ENCODE measurements around the gene TUBD1. TPM values are rescaled to one million over a fixed set of nuclear protein-coding genes. Genes with fewer than 3 reads are reported as not detected.

Gene TUBD1
- total and polyA plus RNA-seq, 2 of the 13 experiments (the other 11 are each of a cell fraction or from before 2014, with no cell fraction given) = 18.2 to 25.9 TPM

DNA sequence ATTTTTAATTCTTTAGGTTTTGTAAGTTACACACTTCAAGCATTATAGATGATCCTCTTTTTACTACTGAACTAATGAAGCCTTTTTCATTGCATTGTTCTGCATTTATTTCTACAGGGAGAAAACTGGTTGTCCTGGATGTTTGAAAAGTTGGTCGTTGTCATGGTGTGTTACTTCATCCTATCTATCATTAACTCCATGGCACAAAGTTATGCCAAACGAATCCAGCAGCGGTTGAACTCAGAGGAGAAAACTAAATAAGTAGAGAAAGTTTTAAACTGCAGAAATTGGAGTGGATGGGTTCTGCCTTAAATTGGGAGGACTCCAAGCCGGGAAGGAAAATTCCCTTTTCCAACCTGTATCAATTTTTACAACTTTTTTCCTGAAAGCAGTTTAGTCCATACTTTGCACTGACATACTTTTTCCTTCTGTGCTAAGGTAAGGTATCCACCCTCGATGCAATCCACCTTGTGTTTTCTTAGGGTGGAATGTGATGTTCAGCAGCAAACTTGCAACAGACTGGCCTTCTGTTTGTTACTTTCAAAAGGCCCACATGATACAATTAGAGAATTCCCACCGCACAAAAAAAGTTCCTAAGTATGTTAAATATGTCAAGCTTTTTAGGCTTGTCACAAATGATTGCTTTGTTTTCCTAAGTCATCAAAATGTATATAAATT, 53.0 kb downstream of the TUBD1 start (continued):
- no peak for TF ChIP-seq CHD4 (IDR thresholded peaks at IDR 0.05; ENCODE audit: borderline replicate concordance, low read length)
- TF ChIP-seq HMG20B (CRISPR knock-in tag; conservative IDR thresholded peaks at IDR 0.05) = no peak
- TF ChIP-seq ZNF644 (CRISPR knock-in tag; IDR thresholded peaks at IDR 0.05; ENCODE audit: low read depth) = no peak
- TF ChIP-seq RFX3 (CRISPR knock-in tag; IDR thresholded peaks at IDR 0.05) = no peak
- TF ChIP-seq, protein P1, sequence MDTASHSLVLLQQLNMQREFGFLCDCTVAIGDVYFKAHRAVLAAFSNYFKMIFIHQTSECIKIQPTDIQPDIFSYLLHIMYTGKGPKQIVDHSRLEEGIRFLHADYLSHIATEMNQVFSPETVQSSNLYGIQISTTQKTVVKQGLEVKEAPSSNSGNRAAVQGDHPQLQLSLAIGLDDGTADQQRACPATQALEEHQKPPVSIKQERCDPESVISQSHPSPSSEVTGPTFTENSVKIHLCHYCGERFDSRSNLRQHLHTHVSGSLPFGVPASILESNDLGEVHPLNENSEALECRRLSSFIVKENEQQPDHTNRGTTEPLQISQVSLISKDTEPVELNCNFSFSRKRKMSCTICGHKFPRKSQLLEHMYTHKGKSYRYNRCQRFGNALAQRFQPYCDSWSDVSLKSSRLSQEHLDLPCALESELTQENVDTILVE (CRISPR knock-in tag; IDR thresholded peaks at IDR 0.05) = peak; percentile 1; the same call in 1 of the 2 replicates
- TF ChIP-seq ZBTB21 (CRISPR knock-in tag; IDR thresholded peaks at IDR 0.05) = 0 out of 2 replicates have a peak, but pooled peaks have one; percentile 14
- TF ChIP-seq ZNF724P (CRISPR knock-in tag; IDR thresholded peaks at IDR 0.05; ENCODE audit: borderline replicate concordance) = no peak
- TF ChIP-seq HIVEP1 (CRISPR knock-in tag; IDR thresholded peaks at IDR 0.05) = no peak
- TF ChIP-seq MED1 (CRISPR knock-in tag; IDR thresholded peaks at IDR 0.05) = no peak; the same call in 1 of the 2 replicates
- TF ChIP-seq ZNF556 (CRISPR knock-in tag; IDR thresholded peaks at IDR 0.05; ENCODE audit: borderline replicate concordance) = no peak
- no peak for TF ChIP-seq SYNCRIP (IDR thresholded peaks at IDR 0.05; ENCODE audit: insufficient read depth, low read depth, low read length)
- TF ChIP-seq GATA4 (IDR thresholded peaks at IDR 0.05; ENCODE audit: borderline replicate concordance, low read depth) = no peak
- TF ChIP-seq ZNF709 (CRISPR knock-in tag; IDR thresholded peaks at IDR 0.05) = no peak
- no peak for TF ChIP-seq CBX2 (IDR thresholded peaks at IDR 0.05; ENCODE audit: low read depth, low read length)
- no peak for TF ChIP-seq CBX2 (CRISPR knock-in tag; IDR thresholded peaks at IDR 0.05; ENCODE audit: low read depth)
- TF ChIP-seq, protein P2, sequence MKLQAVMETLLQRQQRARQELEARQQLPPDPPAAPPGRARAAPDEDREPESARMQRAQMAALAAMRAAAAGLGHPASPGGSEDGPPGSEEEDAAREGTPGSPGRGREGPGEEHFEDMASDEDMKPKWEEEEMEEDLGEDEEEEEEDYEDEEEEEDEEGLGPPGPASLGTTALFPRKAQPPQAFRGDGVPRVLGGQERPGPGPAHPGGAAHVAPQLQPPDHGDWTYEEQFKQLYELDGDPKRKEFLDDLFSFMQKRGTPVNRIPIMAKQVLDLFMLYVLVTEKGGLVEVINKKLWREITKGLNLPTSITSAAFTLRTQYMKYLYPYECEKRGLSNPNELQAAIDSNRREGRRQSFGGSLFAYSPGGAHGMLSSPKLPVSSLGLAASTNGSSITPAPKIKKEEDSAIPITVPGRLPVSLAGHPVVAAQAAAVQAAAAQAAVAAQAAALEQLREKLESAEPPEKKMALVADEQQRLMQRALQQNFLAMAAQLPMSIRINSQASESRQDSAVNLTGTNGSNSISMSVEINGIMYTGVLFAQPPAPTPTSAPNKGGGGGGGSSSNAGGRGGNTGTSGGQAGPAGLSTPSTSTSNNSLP (IDR thresholded peaks at IDR 0.05; ENCODE audit: low read depth, low read length) = no peak
- TF ChIP-seq, protein P3, sequence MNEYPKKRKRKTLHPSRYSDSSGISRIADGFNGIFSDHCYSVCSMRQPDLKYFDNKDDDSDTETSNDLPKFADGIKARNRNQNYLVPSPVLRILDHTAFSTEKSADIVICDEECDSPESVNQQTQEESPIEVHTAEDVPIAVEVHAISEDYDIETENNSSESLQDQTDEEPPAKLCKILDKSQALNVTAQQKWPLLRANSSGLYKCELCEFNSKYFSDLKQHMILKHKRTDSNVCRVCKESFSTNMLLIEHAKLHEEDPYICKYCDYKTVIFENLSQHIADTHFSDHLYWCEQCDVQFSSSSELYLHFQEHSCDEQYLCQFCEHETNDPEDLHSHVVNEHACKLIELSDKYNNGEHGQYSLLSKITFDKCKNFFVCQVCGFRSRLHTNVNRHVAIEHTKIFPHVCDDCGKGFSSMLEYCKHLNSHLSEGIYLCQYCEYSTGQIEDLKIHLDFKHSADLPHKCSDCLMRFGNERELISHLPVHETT (CRISPR knock-in tag; conservative IDR thresholded peaks at IDR 0.05) = no peak
- no peak for TF ChIP-seq FOXM1 (CRISPR knock-in tag; IDR thresholded peaks at IDR 0.05)
- TF ChIP-seq ZNF652 (CRISPR knock-in tag; IDR thresholded peaks at IDR 0.05; ENCODE audit: borderline replicate concordance, low read depth) = no peak
- TF ChIP-seq MBD4 (IDR thresholded peaks at IDR 0.05; ENCODE audit: borderline replicate concordance, low read length) = no peak
- no peak for TF ChIP-seq ZNF253 (CRISPR knock-in tag; IDR thresholded peaks at IDR 0.05; ENCODE audit: borderline replicate concordance)
- TF ChIP-seq, protein P4, sequence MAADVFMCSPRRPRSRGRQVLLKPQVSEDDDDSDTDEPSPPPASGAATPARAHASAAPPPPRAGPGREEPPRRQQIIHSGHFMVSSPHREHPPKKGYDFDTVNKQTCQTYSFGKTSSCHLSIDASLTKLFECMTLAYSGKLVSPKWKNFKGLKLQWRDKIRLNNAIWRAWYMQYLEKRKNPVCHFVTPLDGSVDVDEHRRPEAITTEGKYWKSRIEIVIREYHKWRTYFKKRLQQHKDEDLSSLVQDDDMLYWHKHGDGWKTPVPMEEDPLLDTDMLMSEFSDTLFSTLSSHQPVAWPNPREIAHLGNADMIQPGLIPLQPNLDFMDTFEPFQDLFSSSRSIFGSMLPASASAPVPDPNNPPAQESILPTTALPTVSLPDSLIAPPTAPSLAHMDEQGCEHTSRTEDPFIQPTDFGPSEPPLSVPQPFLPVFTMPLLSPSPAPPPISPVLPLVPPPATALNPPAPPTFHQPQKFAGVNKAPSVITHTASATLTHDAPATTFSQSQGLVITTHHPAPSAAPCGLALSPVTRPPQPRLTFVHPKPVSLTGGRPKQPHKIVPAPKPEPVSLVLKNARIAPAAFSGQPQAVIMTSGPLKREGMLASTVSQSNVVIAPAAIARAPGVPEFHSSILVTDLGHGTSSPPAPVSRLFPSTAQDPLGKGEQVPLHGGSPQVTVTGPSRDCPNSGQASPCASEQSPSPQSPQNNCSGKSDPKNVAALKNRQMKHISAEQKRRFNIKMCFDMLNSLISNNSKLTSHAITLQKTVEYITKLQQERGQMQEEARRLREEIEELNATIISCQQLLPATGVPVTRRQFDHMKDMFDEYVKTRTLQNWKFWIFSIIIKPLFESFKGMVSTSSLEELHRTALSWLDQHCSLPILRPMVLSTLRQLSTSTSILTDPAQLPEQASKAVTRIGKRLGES (CRISPR knock-in tag; IDR thresholded peaks at IDR 0.05; ENCODE audit: borderline replicate concordance) = 0 out of 2 replicates have a peak, but pooled peaks have one; percentile 4
- TF ChIP-seq MATR3 (CRISPR knock-in tag; IDR thresholded peaks at IDR 0.05) = no peak
